NCI-H2081 treated with DMSO at 0.1 percent for 48 hours (cell line): ENCODE measurements around the gene KAT8.

Experiments
- DNase-seq: peaks from one replicate; lab custom pipeline; 2025; lab: John Stamatoyannopoulos, UW

The KAT8 gene

DNA sequence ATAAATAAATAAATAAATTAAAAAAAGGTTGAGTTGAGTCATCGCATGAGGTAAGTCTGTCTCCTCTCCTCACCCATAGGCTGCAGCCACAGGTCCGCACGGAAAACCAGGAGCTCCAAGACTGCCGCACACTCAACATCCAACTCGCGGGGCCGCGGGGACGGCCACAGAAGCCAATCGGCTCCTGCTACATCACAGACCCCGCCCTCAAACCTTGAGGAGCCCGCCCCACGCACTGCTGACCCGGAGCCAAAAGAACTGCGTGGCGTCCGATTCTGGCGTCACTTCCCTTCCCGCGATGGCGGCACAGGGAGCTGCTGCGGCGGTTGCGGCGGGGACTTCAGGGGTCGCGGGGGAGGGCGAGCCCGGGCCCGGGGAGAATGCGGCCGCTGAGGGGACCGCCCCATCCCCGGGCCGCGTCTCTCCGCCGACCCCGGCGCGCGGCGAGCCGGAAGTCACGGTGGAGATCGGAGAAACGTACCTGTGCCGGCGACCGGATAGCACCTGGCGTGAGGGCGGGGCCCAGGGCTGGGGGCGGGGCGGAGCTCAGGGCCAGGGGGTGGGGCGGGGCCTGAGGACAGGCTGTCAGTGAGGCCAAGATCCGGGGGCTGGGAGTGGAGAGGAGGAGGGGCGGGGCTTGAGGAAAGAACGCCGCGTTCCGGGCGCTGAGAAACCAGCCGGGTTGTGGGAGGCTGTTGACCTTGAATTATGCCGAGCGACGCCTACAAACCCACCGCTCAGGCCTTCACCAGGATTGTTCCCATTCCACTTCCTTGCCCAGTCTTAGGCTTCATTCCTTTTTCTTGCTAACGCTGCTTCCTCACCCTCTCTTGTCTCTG lies at the start of gene KAT8:
Gene KAT8, plus strand, starts transcription at position 281 of the 839 bp plus-strand sequence. Its CDS starts 18 bp downstream, at position 299.
- DNase-seq, result peak; percentile 53

DNA sequence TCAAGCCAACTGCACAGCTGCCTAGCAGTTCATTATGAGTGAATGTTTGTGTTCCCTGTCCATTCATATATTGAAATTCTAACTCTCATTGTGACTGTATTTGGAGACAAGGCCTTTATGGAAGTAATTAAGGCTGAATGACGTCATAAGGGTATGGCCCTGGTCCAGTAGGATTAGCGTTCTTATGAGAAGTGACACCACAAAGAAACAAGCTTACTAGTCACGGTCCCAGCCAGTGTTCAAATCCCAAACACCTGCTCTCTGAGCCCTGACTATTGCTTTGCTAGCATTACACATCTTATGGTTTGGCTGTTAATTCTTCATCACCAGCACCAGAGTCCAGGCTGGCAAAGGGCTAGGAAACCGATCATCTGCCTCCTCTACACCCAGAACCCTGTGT lies 45.6 kb upstream of the KAT8 start:
- no peak for DNase-seq

DNA sequence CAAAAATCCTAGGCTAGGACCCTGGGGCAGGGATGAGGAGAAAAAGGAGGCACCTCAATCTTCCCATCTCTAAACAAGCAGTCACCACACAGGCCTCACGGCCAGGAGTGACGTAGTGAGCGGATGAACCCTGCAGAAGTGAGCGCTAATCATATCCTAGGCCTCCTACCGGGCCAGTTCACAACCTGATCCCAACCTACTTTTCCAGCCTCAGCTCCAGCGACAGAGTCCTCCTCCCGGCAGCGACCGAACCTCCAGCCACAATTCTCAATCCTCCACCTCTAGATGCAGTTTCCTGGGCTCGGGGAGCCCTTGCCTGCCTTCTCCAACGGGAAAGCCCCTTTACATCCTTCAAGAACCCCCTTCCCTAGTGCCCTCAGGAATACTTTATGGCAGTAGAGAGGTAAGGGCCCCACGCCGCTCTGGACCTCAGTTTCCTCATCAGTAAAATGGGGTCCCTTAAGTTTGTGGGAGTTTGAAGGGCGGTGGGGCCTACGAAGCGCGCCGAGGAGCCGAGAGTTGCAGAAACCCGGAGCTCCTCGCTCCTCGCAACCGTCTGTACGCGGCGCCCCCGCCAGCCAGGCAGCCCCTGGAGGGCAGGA lies 44.8 kb upstream of the KAT8 start:
- DNase-seq, result no peak

DNA sequence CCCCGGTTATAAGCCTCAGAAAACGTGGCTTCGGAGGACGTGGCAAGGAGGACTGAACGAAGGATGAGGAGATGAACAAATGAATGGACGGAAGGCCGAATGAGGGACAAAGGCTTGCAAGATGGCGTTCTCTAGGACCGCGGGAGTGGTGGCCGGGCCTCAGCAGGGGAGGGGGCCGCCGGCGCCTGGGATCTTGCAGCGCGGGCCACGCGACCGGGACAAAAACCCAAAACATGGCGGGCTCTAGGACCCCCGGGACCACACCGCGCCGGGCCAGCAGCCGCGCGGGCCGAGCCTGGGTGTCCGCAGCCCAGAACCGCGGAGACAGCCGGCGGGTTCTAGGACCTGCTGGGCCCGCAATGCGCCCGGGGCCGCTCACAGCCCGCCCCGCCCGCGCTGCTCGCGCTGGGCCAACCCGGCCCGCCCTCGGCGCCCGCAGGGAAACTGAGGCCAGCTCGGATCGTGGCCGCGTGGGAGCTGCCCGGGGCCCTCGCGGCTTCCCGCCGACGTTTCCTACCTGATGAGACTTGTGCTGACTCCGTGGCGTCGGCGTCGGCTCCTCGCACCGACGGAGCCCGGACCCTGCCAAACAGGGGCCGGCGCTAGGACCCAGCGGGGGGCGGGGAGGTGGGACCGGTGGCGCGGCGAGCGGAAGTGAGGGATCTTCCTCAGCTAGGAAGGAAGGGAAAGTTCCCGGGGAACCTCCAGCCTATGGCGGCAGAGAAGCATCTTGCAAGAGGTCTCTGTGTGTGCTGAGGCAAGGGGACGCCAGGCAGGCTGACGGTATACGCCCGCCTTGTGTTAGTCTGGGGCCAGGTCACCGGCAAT lies 44.1 kb upstream of the KAT8 start:
- DNase-seq, result peak; percentile 39

DNA sequence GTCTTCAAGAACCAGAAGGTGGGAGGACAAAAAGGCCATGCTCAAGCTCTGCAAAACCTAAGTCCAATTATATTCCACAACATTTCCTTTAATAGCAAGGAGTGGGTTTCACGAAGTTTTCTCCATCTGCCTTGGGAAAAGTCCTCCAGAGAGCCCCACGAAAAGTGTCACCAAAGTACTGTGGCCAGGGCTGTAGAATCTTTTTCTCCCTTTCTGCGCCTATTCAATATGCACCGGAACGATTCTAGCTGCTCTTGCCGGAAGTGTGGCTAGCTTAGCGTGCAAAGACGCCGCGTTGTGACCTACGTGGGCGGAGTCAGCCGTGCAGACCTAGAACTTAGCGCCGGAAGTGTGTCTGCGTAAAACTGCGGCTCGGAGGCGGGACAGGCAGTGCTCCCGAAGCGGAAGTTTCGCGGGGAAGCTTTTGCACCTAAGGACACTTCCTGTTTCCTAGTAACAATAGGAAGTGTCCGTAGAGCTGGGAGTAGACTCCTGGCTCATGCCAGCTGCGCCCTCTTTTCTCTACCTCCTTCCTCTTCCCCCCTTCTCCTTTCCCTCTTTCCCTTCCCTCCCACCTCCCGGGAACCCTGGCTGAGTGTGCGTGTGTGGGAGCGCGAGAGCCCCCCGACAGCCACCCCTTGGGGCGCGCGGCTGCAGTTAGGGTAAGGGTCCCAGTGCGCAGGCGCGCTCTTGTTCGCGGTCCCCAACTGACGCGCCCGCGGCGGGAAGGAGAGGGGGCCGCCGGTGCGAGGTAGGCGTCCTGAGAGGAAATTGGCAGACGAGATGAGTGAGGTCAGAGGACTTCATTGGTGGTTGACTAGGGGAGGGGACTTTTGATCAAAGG lies 43.3 kb upstream of the KAT8 start, which contains the start of the genes ZNF646 and ZNF668:
Gene ZNF646, plus strand, starts transcription at position 453 of the 844 bp plus-strand sequence. CDS start 1,903 bp downstream, outside the sequence.
Gene ZNF668, minus strand, starts transcription at position 271 of the 844 bp plus-strand sequence. CDS start 9,781 bp downstream, outside the sequence.
- peak; percentile 85 for DNase-seq

DNA sequence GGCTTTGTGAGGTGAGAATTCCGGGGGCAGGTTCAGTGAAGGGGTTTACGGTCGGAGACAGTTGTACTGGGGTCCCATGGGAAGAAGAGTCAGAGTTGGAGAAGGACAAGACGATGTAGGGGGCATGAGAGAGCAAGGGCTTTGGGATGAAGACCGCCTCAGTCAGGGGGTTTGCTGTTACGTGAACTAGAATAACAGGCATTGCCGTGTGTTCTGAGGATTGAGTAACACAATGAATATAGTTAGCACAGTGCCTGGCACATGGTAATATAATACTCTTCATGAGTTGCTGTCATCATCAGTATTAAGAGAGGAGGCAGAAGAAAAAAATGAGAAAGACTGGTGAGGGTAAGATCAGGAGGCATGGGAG lies 42.7 kb upstream of the KAT8 start:
- DNase-seq, result no peak

DNA sequence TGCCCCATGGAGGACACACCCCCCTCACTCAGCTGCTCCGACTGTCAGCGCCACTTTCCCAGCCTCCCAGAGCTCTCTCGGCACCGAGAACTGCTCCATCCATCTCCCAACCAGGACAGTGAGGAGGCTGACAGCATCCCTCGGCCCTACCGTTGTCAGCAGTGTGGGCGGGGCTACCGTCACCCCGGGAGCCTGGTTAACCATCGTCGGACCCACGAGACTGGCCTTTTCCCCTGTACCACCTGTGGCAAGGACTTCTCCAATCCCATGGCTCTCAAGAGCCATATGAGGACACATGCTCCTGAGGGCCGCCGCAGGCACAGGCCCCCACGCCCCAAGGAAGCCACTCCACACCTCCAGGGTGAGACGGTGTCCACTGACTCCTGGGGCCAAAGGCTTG lies 41.1 kb upstream of the KAT8 start:
- no peak for DNase-seq

DNA sequence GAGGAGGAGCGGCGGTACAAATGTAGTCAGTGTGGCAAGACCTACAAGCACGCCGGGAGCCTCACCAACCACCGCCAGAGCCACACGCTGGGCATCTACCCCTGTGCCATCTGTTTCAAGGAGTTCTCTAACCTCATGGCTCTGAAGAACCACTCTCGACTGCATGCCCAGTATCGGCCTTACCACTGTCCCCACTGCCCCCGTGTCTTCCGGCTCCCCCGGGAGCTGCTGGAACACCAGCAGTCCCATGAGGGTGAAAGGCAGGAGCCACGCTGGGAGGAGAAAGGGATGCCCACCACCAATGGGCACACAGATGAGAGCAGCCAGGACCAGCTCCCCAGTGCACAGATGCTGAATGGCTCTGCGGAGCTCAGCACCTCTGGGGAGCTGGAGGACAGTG lies 40.4 kb upstream of the KAT8 start:
- DNase-seq, result no peak

DNA sequence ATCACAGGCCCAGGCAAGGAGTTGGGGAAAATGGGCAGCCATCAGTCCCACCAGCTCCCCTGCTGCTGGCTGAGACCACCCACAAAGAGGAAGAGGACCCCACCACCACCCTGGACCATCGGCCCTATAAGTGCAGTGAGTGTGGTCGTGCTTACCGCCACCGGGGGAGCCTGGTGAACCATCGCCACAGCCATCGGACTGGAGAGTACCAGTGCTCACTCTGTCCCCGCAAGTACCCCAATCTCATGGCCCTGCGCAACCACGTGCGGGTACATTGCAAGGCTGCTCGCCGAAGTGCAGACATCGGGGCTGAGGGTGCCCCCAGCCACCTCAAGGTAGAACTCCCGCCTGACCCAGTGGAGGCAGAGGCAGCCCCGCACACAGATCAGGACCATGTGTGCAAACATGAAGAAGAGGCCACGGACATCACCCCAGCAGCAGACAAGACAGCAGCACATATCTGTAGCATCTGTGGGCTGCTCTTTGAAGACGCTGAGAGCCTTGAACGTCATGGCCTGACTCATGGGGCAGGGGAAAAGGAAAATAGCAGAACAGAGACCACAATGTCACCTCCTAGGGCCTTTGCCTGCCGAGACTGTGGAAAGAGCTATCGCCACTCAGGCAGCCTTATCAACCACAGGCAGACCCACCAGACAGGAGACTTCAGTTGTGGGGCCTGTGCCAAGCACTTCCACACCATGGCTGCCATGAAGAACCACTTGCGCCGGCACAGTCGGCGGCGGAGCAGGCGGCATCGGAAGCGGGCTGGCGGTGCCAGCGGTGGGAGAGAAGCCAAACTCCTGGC lies 39.7 kb upstream of the KAT8 start:
- DNase-seq, result no peak

DNA sequence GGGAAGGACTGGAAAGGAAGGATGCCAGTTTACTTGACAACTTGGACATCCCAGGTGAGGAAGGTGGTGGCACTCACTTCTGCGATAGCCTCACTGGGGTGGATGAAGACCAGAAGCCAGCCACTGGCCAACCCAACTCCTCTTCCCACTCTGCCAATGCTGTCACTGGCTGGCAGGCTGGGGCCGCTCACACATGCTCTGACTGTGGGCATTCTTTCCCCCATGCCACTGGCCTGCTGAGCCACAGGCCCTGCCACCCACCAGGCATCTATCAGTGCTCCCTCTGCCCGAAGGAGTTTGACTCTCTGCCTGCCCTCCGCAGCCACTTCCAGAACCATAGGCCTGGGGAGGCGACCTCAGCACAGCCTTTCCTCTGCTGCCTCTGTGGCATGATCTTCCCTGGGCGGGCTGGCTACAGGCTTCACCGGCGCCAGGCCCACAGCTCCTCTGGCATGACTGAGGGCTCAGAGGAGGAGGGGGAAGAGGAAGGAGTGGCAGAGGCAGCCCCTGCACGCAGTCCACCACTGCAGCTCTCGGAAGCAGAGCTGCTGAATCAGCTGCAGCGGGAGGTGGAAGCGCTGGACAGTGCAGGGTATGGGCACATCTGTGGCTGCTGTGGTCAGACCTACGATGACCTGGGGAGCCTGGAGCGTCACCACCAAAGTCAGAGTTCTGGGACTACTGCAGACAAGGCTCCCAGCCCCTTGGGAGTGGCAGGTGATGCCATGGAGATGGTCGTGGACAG lies 38.7 kb upstream of the KAT8 start:
- no peak for DNase-seq

DNA sequence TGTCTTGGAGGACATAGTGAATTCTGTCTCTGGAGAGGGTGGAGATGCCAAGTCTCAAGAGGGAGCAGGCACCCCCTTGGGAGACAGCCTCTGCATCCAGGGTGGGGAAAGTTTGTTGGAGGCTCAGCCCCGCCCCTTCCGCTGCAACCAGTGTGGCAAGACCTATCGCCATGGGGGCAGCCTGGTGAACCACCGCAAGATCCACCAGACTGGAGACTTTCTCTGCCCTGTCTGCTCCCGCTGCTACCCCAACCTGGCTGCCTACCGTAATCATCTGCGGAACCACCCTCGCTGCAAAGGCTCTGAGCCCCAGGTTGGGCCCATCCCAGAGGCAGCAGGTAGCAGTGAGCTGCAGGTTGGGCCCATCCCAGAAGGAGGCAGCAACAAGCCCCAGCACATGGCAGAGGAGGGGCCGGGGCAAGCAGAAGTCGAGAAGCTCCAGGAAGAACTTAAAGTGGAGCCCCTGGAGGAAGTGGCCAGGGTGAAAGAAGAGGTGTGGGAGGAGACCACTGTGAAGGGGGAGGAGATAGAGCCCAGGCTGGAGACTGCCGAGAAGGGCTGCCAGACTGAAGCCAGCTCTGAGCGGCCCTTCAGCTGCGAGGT lies 38.0 kb upstream of the KAT8 start:
- DNase-seq, result no peak

DNA sequence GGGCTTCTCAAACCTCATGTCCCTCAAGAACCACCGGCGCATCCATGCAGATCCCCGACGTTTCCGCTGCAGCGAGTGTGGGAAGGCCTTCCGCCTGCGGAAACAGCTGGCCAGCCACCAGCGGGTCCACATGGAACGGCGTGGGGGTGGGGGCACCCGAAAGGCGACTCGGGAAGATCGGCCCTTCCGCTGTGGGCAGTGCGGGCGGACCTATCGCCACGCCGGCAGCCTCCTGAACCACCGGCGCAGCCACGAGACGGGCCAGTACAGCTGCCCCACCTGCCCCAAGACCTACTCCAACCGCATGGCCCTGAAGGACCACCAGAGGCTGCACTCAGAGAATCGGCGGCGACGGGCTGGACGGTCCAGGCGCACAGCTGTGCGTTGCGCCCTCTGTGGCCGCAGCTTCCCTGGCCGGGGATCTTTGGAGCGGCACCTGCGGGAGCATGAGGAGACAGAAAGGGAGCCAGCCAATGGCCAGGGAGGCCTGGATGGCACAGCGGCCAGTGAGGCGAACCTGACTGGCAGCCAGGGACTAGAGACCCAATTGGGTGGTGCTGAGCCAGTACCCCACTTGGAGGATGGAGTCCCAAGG lies 37.3 kb upstream of the KAT8 start:
- DNase-seq, result no peak

DNA sequence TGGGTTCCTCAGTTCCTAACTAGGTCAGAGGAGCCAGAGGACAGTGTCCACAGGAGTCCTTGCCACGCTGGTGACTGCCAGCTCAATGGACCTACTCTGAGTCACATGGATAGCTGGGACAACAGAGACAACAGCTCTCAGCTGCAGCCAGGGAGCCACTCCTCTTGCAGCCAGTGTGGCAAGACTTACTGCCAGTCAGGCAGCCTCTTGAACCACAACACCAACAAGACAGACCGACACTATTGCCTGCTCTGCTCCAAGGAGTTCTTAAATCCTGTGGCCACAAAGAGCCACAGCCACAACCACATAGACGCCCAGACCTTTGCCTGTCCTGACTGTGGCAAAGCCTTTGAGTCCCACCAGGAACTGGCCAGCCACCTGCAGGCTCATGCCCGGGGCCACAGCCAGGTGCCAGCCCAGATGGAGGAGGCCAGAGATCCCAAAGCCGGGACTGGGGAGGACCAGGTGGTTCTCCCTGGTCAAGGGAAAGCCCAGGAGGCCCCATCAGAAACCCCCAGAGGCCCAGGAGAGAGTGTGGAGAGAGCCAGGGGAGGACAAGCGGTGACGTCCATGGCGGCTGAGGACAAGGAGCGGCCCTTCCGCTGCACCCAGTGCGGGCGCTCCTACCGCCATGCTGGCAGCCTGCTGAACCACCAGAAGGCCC lies 36.6 kb upstream of the KAT8 start:
- no peak for DNase-seq

DNA sequence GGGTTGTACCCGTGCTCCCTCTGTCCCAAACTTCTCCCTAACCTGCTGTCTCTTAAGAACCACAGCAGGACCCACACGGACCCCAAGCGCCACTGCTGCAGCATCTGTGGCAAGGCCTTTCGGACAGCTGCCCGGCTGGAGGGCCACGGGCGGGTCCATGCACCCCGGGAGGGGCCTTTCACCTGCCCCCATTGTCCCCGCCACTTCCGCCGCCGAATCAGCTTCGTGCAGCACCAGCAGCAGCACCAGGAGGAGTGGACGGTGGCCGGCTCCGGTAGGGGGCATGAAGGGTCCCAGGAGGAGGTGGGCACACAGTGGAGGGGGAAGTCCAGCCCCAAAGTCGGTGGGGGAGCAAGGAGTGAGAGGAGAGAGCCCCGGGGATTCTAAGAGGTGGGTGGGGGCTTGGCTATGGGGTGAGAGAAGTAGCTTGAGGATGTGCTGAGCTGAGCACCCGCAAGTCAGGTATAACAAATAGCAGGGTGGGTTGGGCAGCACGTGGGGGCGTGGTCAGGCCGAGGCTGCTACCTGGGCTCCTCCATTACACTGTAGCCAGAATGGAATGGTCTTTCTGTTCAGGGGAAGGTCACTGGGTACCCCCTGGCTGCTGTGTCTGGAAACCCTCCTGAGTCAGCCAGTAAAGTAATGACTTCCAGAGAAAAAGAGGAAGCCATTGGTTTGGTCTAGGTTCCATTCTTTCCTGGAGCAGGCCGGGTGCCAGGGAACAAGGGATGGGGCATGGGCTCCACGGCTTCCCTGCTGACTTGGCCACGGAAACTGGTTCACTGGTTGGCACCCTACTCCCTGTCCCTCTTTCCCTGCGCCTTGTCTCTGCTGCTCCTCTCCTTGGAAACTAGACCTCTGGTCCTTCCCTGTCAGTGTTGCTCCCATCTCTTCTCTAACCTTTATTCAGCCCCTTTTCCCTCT lies 35.8 kb upstream of the KAT8 start:
- no peak for DNase-seq

DNA sequence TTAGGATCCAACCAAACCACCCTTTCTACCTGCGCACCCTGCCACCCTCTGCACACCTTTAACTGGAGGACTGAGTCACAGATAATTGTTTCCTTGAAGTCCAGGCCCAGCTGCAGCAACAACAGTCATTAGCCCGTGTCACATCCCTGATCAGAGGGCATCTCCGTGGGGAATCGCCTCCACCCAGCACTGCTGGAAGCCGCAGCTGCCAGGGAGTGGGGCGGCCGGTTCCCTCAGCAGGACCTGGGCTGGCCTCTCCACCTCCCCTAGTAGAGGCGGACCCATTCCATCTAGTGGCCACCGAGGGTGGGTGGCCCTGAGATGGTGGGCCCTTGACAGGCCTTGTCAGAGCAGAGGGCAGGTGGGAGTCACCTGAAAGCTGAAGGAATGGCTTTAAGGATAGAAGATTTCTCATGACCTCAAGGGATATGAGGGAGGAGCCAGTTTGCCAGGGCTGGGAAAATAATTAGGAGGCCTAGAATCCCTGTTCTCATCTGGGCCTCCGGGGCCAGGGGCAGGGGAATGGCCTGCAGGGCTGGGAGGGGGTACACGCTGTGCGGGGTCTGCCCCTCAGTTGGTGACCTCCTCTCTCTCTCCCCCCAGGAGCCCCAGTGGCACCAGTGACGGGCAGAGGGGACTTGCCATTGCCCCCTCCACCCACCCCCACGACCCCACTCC lies 35.0 kb upstream of the KAT8 start:
- DNase-seq, result no peak

DNA sequence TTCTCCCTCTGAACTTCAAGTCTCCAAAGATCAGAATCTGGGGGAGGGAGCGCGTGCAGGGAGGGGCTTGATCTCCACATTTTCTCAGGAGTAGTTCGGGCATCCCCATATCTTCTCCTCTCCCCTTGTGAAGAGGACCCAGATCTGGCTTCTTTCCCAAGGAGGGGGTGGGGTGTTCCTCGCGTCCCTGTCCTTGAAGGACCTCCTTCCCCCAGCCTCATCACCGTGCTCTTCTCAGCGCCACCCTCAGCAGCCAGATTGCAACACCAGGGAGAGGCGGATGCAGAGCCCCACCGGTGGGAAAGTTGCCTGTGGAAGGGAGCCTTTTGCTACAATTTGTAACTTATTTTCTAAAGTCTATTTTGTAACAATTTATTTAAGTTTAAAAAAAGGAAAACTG lies 34.4 kb upstream of the KAT8 start:
- no peak for DNase-seq

DNA sequence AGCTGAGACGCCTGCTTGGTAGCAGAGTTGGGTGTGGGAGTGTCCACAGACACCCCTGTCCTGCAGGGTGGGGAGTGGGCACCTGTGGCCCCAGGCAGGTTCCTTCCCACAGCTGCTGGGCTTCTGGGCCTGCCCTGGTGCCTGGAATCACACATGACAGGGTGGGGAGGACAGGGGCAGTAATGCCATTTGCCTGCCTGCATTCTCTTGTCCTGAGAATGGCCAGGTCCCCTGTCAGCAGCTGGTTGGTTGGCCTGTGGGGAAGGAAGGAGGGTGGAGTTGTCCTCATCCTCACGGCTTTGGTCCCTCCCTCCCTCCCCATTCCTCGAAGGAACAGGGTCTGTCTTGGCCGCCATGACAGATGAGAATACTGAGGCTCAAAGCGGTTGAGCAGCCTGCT lies 33.9 kb upstream of the KAT8 start:
- DNase-seq, result no peak
